ENCODE data around the gene GNB1L.

DNA sequence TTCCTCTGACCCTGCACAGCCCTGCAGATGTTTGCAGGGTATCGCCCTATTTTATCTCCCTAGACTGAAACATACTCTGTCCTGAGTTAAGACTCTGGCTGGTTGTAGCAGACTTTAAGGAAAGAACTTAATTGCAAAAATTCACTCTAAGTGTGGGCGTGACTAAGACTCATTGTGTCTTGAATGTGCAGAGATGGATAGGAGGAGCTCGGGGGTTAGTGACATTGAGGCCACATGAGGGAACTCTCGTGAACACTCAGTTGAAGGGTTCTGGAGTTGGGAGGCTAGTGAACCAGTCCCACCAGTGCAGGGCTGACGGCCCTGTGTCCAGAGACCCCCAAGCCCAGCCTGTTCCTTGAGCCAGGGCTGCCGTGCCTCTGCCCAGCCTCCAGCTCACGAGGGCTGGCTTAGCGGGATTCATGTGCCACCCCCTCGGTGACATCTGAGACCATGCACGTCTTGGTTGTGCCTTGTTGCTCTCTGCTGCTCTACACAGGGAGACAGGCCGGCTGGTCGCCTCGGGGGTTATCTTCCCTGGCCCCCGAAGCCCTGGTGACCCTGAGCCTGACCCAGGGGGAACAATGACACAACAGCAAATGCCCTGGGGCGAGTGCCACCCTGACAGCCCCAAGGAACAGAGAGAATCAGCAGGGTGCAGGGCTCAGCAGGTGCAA is 105.5 kb downstream of the GNB1L start:
- TF ChIP-seq, protein P1, sequence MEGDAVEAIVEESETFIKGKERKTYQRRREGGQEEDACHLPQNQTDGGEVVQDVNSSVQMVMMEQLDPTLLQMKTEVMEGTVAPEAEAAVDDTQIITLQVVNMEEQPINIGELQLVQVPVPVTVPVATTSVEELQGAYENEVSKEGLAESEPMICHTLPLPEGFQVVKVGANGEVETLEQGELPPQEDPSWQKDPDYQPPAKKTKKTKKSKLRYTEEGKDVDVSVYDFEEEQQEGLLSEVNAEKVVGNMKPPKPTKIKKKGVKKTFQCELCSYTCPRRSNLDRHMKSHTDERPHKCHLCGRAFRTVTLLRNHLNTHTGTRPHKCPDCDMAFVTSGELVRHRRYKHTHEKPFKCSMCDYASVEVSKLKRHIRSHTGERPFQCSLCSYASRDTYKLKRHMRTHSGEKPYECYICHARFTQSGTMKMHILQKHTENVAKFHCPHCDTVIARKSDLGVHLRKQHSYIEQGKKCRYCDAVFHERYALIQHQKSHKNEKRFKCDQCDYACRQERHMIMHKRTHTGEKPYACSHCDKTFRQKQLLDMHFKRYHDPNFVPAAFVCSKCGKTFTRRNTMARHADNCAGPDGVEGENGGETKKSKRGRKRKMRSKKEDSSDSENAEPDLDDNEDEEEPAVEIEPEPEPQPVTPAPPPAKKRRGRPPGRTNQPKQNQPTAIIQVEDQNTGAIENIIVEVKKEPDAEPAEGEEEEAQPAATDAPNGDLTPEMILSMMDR (IDR thresholded peaks at IDR 0.05; ENCODE audit: poor library complexity, severe bottlenecking) = no peak
- TF ChIP-seq EZH2 (IDR thresholded peaks at IDR 0.05; ENCODE audit: borderline replicate concordance, insufficient read depth, low read length, poor library complexity, severe bottlenecking) (no peak), POLR2AphosphoS5 (IDR thresholded peaks at IDR 0.05) (no peak), EP300 (conservative IDR thresholded peaks at IDR 0.05; ENCODE audit: poor library complexity, severe bottlenecking) (no peak), SMC3 (conservative IDR thresholded peaks at IDR 0.05; ENCODE audit: poor library complexity) (no peak), MXI1 (conservative IDR thresholded peaks at IDR 0.05; ENCODE audit: poor library complexity, severe bottlenecking) (no peak), RAD21 (conservative IDR thresholded peaks at IDR 0.05) (no peak)
- TF ChIP-seq, protein P2, sequence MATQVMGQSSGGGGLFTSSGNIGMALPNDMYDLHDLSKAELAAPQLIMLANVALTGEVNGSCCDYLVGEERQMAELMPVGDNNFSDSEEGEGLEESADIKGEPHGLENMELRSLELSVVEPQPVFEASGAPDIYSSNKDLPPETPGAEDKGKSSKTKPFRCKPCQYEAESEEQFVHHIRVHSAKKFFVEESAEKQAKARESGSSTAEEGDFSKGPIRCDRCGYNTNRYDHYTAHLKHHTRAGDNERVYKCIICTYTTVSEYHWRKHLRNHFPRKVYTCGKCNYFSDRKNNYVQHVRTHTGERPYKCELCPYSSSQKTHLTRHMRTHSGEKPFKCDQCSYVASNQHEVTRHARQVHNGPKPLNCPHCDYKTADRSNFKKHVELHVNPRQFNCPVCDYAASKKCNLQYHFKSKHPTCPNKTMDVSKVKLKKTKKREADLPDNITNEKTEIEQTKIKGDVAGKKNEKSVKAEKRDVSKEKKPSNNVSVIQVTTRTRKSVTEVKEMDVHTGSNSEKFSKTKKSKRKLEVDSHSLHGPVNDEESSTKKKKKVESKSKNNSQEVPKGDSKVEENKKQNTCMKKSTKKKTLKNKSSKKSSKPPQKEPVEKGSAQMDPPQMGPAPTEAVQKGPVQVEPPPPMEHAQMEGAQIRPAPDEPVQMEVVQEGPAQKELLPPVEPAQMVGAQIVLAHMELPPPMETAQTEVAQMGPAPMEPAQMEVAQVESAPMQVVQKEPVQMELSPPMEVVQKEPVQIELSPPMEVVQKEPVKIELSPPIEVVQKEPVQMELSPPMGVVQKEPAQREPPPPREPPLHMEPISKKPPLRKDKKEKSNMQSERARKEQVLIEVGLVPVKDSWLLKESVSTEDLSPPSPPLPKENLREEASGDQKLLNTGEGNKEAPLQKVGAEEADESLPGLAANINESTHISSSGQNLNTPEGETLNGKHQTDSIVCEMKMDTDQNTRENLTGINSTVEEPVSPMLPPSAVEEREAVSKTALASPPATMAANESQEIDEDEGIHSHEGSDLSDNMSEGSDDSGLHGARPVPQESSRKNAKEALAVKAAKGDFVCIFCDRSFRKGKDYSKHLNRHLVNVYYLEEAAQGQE (IDR thresholded peaks at IDR 0.05; ENCODE audit: borderline replicate concordance) = no peak
